WERI-Rb-1 (cell line): ENCODE measurements around the gene ABLIM2.

Experiments used
- DNase-seq: peaks from one replicate; pipeline ENCODE4 v3.0.0-alpha.2; 2020
- H3K27ac ChIP-seq: fragments of 250-450 bp; sonication (Bioruptor Pico); 2 replicates; pipeline ENCODE4 v1.5.1; 2020; ENCODE audit warnings: mild to moderate bottlenecking, moderate library complexity
- H3K27me3 ChIP-seq: fragments of 250-450 bp; sonication (Bioruptor Pico); 2 replicates; pipeline ENCODE4 v1.5.1; 2021; ENCODE audit warnings: mild to moderate bottlenecking, low read depth, moderate library complexity; ENCODE audit not compliant: insufficient read depth, severe bottlenecking
- H3K36me3 ChIP-seq: fragments of 250-450 bp; sonication (Bioruptor Pico); 2 replicates; pipeline ENCODE4 v1.5.1; 2020; ENCODE audit warnings: mild to moderate bottlenecking, moderate library complexity
- H3K4me3 ChIP-seq: 2 replicates; pipeline ENCODE4 v1.5.1; 2011; ENCODE audit warnings: low read depth, mild to moderate bottlenecking, control low read depth, low read length
- H3K9me3 ChIP-seq: fragments of 250-450 bp; sonication (Bioruptor Pico); 2 replicates; pipeline ENCODE4 v1.5.1; 2021; ENCODE audit warnings: mild to moderate bottlenecking, moderate library complexity; ENCODE audit not compliant: severe bottlenecking
- CTCF ChIP-seq: IDR thresholded peaks from 2 replicates; pipeline ENCODE4 v1.5.1; 2011; ENCODE audit warnings: low read depth, mild to moderate bottlenecking, control low read depth, inconsistent platforms, low read length

The ABLIM2 gene

GRCh38 chr4:7933651-7934510 is 224.7 kb downstream of the ABLIM2 start:
- no peak for TF ChIP-seq CTCF
- no peak for DNase-seq
- Histone ChIP-seq H3K9me3 (no peaks in the 10 kb centered on the region), H3K27ac (no peak overlapping the region), H3K27me3 (no peaks in the 10 kb centered on the region), H3K36me3 (peaks cover 4% of the 10 kb centered on the region; the same call in 1 of the 2 replicates), H3K4me3 (no peak overlapping the region)

- DNase-seq = no peak
- H3K4me3 ChIP-seq = no peak overlapping the region
- no peak overlapping the region for H3K27ac ChIP-seq
- peaks cover 4% of the 10 kb centered on the region; the same call in 1 of the 2 replicates for H3K36me3 ChIP-seq
- no peak for TF ChIP-seq CTCF
- H3K27me3 ChIP-seq = no peaks in the 10 kb centered on the region
- H3K9me3 ChIP-seq = no peaks in the 10 kb centered on the region
Observed at GRCh38 chr4:7932287-7932686, 226.3 kb downstream of the ABLIM2 start.

GRCh38 chr4:7929118-7929951 is 229.3 kb downstream of the ABLIM2 start:
- Histone ChIP-seq H3K4me3 (no peak overlapping the region), H3K27ac (no peak overlapping the region), H3K36me3 (peaks cover 4% of the 10 kb centered on the region; the same call in 1 of the 2 replicates), H3K9me3 (no peaks in the 10 kb centered on the region), H3K27me3 (no peaks in the 10 kb centered on the region)
- TF ChIP-seq CTCF = peak; percentile 71
- peak; percentile 73 for DNase-seq

- Histone ChIP-seq H3K27me3 (no peaks in the 10 kb centered on the region), H3K27ac (no peak overlapping the region), H3K4me3 (no peak overlapping the region), H3K36me3 (peaks cover 2% of the 10 kb centered on the region; the same call in 1 of the 2 replicates), H3K9me3 (no peaks in the 10 kb centered on the region)
- DNase-seq = no peak
- no peak for TF ChIP-seq CTCF
Observed at GRCh38 chr4:7928711-7929110, 229.9 kb downstream of the ABLIM2 start.

GRCh38 chr4:7926822-7927221 is 231.8 kb downstream of the ABLIM2 start:
- H3K27me3 ChIP-seq = no peaks in the 10 kb centered on the region
- no peak overlapping the region for H3K27ac ChIP-seq
- no peaks in the 10 kb centered on the region for H3K36me3 ChIP-seq
- no peak for DNase-seq
- no peak for TF ChIP-seq CTCF
- H3K9me3 ChIP-seq = no peaks in the 10 kb centered on the region
- no peak overlapping the region for H3K4me3 ChIP-seq
